H1 (cell line): ENCODE data around the gene LEMD1. TPM values are rescaled to one million over a fixed set of nuclear protein-coding genes. Genes with fewer than 3 reads are reported as not detected.
A peak's percentile ranks its signal among the peaks of the same experiment; 100 is the strongest.

Experiments used
- CTCF ChIA-PET: fragments of 300-600 bp; sonication (Branson Sonifier 250); formaldehyde crosslinking; loops from one replicate; lab custom pipeline; 2021; ENCODE audit not compliant: partially characterized antibody; lab: Charles Lee
- POLR2A ChIA-PET: fragments of 300-600 bp; sonication (Branson Sonifier 250); formaldehyde crosslinking; loops from one replicate; lab custom pipeline; 2021; ENCODE audit warnings: inconsistent platforms; ENCODE audit not compliant: partially characterized antibody; lab: Charles Lee
- DNase-seq, 2 experiments: peaks; one replicate each; pipeline versions ENCODE4 v3.0.0 to v3.0.0-alpha.2; 2010 to 2022; ENCODE audit warnings: low spot score in 2 of 2, low read depth in 1 of 2, mixed read lengths in 1 of 2
- FAIRE-seq: peaks from 2 replicates; lab custom pipeline; 2011; peaks lifted over from hg19 to GRCh38; lab: Jason Lieb, UNC
- H2AFZ ChIP-seq: 2 replicates; pipeline ENCODE4 v1.8.1; 2012; ENCODE audit warnings: low read length, inconsistent platforms
- H2AK5ac ChIP-seq: 2 replicates; pipeline ENCODE4 v1.6.1; 2013; ENCODE audit warnings: low read depth, low read length
- H2BK120ac ChIP-seq: replicated peaks from 2 replicates; pipeline ENCODE3; 2013; ENCODE audit warnings: low read depth, low read length, inconsistent platforms
- H2BK12ac ChIP-seq: 2 replicates; pipeline ENCODE4 v1.6.1; 2013; ENCODE audit warnings: low read depth, low read length
- H2BK15ac ChIP-seq: 2 replicates; pipeline ENCODE4 v1.6.1; 2013; ENCODE audit warnings: low read length
- H2BK20ac ChIP-seq: 2 replicates; pipeline ENCODE4 v1.6.1; 2013; ENCODE audit warnings: low read length
- H2BK5ac ChIP-seq: 2 replicates; pipeline ENCODE4 v1.6.1; 2013; ENCODE audit warnings: low read depth, low read length
- H3K14ac ChIP-seq: 2 replicates; pipeline ENCODE4 v1.6.1; 2013; ENCODE audit warnings: inconsistent platforms; ENCODE audit not compliant: insufficient read length
- H3K18ac ChIP-seq: 2 replicates; pipeline ENCODE4 v1.6.1; 2013; ENCODE audit warnings: low read length; ENCODE audit errors: extremely low read depth
- H3K23ac ChIP-seq: 2 replicates; pipeline ENCODE4 v1.6.1; 2013; ENCODE audit warnings: inconsistent platforms; ENCODE audit not compliant: insufficient read length
- H3K23me2 ChIP-seq: 2 replicates; pipeline ENCODE4 v1.6.1; 2013; ENCODE audit warnings: low read depth, low read length
- H3K27ac ChIP-seq: 2 replicates; pipeline ENCODE4 v1.6.1; 2011; ENCODE audit warnings: low read depth, low read length, inconsistent platforms
- H3K27me3 ChIP-seq, 4 experiments: replicated peaks in 1 of 4; 1 replicate in 1 of 4; 2 replicates in 3 of 4; pipeline versions ENCODE4 v1.6.1 to v1.8.1; 2011 to 2013; ENCODE audit warnings: low read length in 3 of 4, mild to moderate bottlenecking in 3 of 4, inconsistent platforms in 2 of 4, mixed read lengths in 2 of 4, moderate library complexity in 1 of 4; ENCODE audit not compliant: control insufficient read depth in 3 of 4, insufficient read depth in 3 of 4; ENCODE audit errors: extremely low read depth in 1 of 4
- H3K36me3 ChIP-seq, 4 experiments: 2 replicates each; pipeline versions ENCODE4 v1.6.1 to v1.8.1; 2011 to 2013; ENCODE audit warnings: mild to moderate bottlenecking in 4 of 4, low read length in 3 of 4, moderate library complexity in 2 of 4, control low read depth in 1 of 4, inconsistent platforms in 1 of 4; ENCODE audit not compliant: insufficient read depth in 4 of 4, control insufficient read depth in 2 of 4
- H3K4ac ChIP-seq: replicated peaks from 2 replicates; pipeline ENCODE3; 2013; ENCODE audit warnings: low read length, low read depth, mixed read lengths, inconsistent platforms; ENCODE audit not compliant: insufficient read length
- H3K4me1 ChIP-seq, 4 experiments: replicated peaks in 1 of 4; 1 replicate in 1 of 4; 2 replicates in 3 of 4; pipeline versions ENCODE4 v1.6.1 to v1.8.1; 2011 to 2013; ENCODE audit warnings: low read length in 3 of 4, inconsistent platforms in 2 of 4, mixed read lengths in 1 of 4; ENCODE audit not compliant: insufficient read depth in 4 of 4, control insufficient read depth in 3 of 4
- H3K4me2 ChIP-seq, 2 experiments: 2 replicates each; pipeline versions ENCODE4 v1.6.1 to v1.8.1; 2011 to 2013; ENCODE audit warnings: low read depth in 2 of 2, low read length in 2 of 2, control low read depth in 1 of 2, inconsistent platforms in 1 of 2, mild to moderate bottlenecking in 1 of 2; ENCODE audit not compliant: insufficient read depth in 1 of 2
- H3K4me3 ChIP-seq, 4 experiments: fragments of 200-600, 300-600 bp in 1 of 4; sonication (generic), shearing (Covaris generic), sonication (Bioruptor Twin) in 1 of 4; 2 replicates each; pipeline versions ENCODE4 v1.5.1 to v1.8.1; 2011 to 2016; ENCODE audit warnings: low read length in 4 of 4, low read depth in 3 of 4, control low read depth in 2 of 4, inconsistent platforms in 2 of 4, mild to moderate bottlenecking in 2 of 4, mixed read lengths in 1 of 4, moderate library complexity in 1 of 4; ENCODE audit not compliant: insufficient read depth in 2 of 4; ENCODE audit errors: extremely low read depth in 1 of 4
- H3K56ac ChIP-seq: replicated peaks from 2 replicates; pipeline ENCODE3; 2013; ENCODE audit warnings: low read depth, mild to moderate bottlenecking, mixed read lengths, low read length, inconsistent platforms; ENCODE audit not compliant: insufficient read length
- H3K79me1 ChIP-seq: 2 replicates; pipeline ENCODE4 v1.6.1; 2013; ENCODE audit warnings: low read depth, low read length, control low read depth
- H3K79me2 ChIP-seq, 2 experiments: 2 replicates each; pipeline versions ENCODE4 v1.6.1 to v1.8.1; 2012 to 2013; ENCODE audit warnings: low read length in 2 of 2, mild to moderate bottlenecking in 2 of 2, inconsistent platforms in 1 of 2; ENCODE audit not compliant: insufficient read depth in 2 of 2, control insufficient read depth in 1 of 2
- H3K9ac ChIP-seq, 4 experiments: replicated peaks in 1 of 4; 1 replicate in 1 of 4; 2 replicates in 3 of 4; pipeline versions ENCODE4 v1.6.1 to v1.8.1; 2011 to 2013; ENCODE audit warnings: low read depth in 3 of 4, low read length in 3 of 4, control low read depth in 2 of 4, mild to moderate bottlenecking in 2 of 4, moderate library complexity in 2 of 4, inconsistent platforms in 1 of 4; ENCODE audit errors: extremely low read depth in 1 of 4
- H3K9me3 ChIP-seq, 2 experiments: 2 replicates each; pipeline versions ENCODE4 v1.6.1 to v1.8.1; 2012 to 2013; ENCODE audit warnings: mild to moderate bottlenecking in 2 of 2, moderate library complexity in 2 of 2, control low read depth in 1 of 2, inconsistent platforms in 1 of 2, low read depth in 1 of 2, low read length in 1 of 2, mixed read lengths in 1 of 2; ENCODE audit not compliant: insufficient read depth in 2 of 2
- H4K20me1 ChIP-seq, 2 experiments: replicated peaks in 1 of 2; 2 replicates each; pipeline versions ENCODE3 to v1.8.1; 2011 to 2013; ENCODE audit warnings: inconsistent platforms in 2 of 2, low read length in 2 of 2, mild to moderate bottlenecking in 1 of 2; ENCODE audit not compliant: insufficient read depth in 2 of 2, control insufficient read depth in 1 of 2
- H4K5ac ChIP-seq: 2 replicates; pipeline ENCODE4 v1.6.1; 2013; ENCODE audit warnings: low read length, low read depth, mixed read lengths, inconsistent platforms; ENCODE audit not compliant: insufficient read length
- H4K8ac ChIP-seq: 2 replicates; pipeline ENCODE4 v1.8.0; 2013; ENCODE audit warnings: mild to moderate bottlenecking, moderate library complexity, low read length, inconsistent platforms; ENCODE audit not compliant: insufficient read depth; ENCODE audit errors: extremely low read depth
- H4K91ac ChIP-seq: replicated peaks from 2 replicates; pipeline ENCODE3; 2013; ENCODE audit warnings: low read length, mixed read lengths, inconsistent platforms; ENCODE audit not compliant: insufficient read length
- CBX5 ChIP-seq: fragments of 300-800, 300-1000 bp; sonication (generic); IDR thresholded peaks from 2 replicates; pipeline ENCODE4 v1.7.1; 2016; ENCODE audit warnings: antibody characterized with exemption, low read length, low read depth
- FOSL1 ChIP-seq: IDR thresholded peaks from 2 replicates; pipeline ENCODE4 v1.6.1; 2011; ENCODE audit warnings: mild to moderate bottlenecking, low read depth, low read length, moderate library complexity; ENCODE audit not compliant: insufficient read depth
- GTF2F1 ChIP-seq: IDR thresholded peaks from 2 replicates; pipeline ENCODE4 v1.6.1; 2012; ENCODE audit warnings: low read depth, low read length, improper control_type of control experiment, borderline replicate concordance
- JUN ChIP-seq: IDR thresholded peaks from 2 replicates; pipeline ENCODE4 v1.6.1; 2011; ENCODE audit warnings: low read depth, mild to moderate bottlenecking, improper control_type of control experiment, low read length
- JUND ChIP-seq: IDR thresholded peaks from 2 replicates; pipeline ENCODE4 v1.6.1; 2011; ENCODE audit warnings: mild to moderate bottlenecking, improper control_type of control experiment, low read length
- KDM4A ChIP-seq: IDR thresholded peaks from one replicate; pipeline ENCODE4 v1.7.1; 2012; ENCODE audit warnings: low read depth, mild to moderate bottlenecking, moderate library complexity, low read length, inconsistent platforms; ENCODE audit not compliant: severe bottlenecking
- POLR2AphosphoS5 ChIP-seq: IDR thresholded peaks from 2 replicates; pipeline ENCODE4 v1.6.1; 2011; ENCODE audit warnings: low read depth, low read length
- RFX5 ChIP-seq: IDR thresholded peaks from 2 replicates; pipeline ENCODE4 v1.6.1; 2011; ENCODE audit warnings: low read depth, low read length, improper control_type of control experiment, borderline replicate concordance
- TAF7 ChIP-seq: optimal IDR thresholded peaks from 2 replicates; pipeline ENCODE3; 2011; ENCODE audit warnings: low read depth, mild to moderate bottlenecking, inconsistent platforms, low read length, moderate library complexity, borderline replicate concordance
- WGBS, 2 experiments: shearing (Covaris generic) in 1 of 2; methylation state at CpG; one replicate each; pipeline versions ENCODE4 v1.1.6 to v1.1.7; 2013 to 2015; ENCODE audit warnings: low lambda C conversion rate in 2 of 2, mixed read lengths in 2 of 2, inconsistent platforms in 1 of 2, low coverage in 1 of 2, missing lambda C conversion rate in 1 of 2; ENCODE audit not compliant: insufficient replicate concordance in 2 of 2, insufficient coverage in 1 of 2, insufficient read length in 1 of 2; ENCODE audit errors: extremely low coverage in 1 of 2, missing lambda C conversion rate in 1 of 2; 5-methylcytosine and 5-hydroxymethylcytosine counted together
- polyA plus RNA-seq, 7 experiments: library from polyadenylated mRNA; depleted of rRNA in 3 of 7; stranded (reverse) in 5 of 7; unstranded in 2 of 7; fragments of >200 nt in 5 of 7; fragments of 200-250 nt in 2 of 7; gene quantifications; 1 replicate in 5 of 7; 2 replicates in 1 of 7; 4 replicates in 1 of 7; pipeline versions ENCODE4 v1.2.1 to v1.2.3, GENCODE V29; 2011 to 2013; ENCODE audit warnings: missing spikeins in 2 of 7, mixed read lengths in 2 of 7
- total RNA-seq: library from RNA; stranded (reverse); fragmentation: NEBNext Ultra II Directional; extraction: Animal tissue kit (Norgen Biotek cat#: 25700); gene quantifications from 2 replicates; pipeline ENCODE4 v1.2.1, GENCODE V29; 2021
- TF ChIP-seq, protein P1 (sequence below): IDR thresholded peaks from 2 replicates; pipeline ENCODE4 v1.6.1; 2011; ENCODE audit warnings: low read depth, mild to moderate bottlenecking, low read length; ENCODE audit not compliant: insufficient read depth

Gene LEMD1
- total and polyA plus RNA-seq, 2 of the 8 experiments (the other 6 are each of a cell fraction or from before 2014, with no cell fraction given) = 10.0 to 10.5 TPM

DNA sequence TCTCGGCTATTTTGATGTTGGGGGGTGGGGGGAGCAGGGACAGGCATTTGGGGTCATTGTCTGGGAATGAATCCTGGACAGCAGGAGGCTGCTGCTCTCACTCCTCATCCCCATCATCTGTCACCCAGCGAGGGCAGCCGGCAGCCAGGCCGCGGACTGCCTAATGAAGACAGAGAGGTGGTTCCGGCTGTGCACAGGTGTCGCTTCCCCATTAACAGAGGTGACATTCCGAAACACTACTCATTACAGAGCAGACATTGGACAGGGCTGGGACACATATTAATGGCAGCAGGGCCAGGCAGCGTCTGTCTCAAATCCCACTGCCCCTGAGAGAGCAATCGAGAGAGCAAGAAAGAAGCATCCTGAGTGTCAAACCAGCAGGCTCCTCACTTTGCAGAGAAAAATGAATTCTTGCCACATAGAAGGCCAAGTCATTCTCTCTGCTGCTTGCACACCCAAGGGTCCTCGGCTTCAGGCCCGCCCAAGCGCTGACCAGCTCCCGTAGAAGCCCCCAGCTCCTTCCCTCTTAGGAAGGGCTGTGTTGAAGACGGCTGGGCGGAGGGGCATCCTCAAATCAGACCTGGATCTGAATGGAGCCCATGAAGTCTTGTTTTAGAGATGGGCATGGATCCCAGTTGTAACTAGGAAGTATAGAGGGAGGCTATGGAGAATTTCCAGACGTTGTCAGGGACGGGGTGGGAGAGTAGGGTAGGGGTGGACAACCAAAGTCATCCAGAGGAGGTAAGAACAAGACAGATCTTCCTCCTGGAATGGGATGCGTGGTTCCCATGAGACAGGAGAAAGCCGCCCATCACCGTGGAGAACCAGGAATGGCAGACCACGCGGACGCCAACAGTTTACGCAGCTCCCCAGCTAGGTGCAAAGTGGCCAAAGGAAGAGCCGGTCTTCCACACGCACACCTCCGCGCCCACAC lies 8.2 kb upstream of the LEMD1 start:
- CTCF ChIA-PET = interaction anchor here (0.8 to 21.5 kb wide), 40 partner anchors 13 to 179 kb away, joined by 3 to 479 read pairs (median 4); partner anchors contain the start of genes BLACAT1 and LEMD1
- FAIRE-seq = no peak
- TF ChIP-seq POLR2AphosphoS5 (0 out of 2 replicates have a peak, but pooled peaks have one; percentile 4), RFX5 (no peak), CBX5 (no peak), GTF2F1 (no peak), FOSL1 (no peak), KDM4A (no peak), JUN (no peak), JUND (no peak), TAF7 (peak; percentile 9)
- TF ChIP-seq, protein P1, sequence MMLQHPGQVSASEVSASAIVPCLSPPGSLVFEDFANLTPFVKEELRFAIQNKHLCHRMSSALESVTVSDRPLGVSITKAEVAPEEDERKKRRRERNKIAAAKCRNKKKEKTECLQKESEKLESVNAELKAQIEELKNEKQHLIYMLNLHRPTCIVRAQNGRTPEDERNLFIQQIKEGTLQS = no peak

More for the DNA sequence above, 8.2 kb upstream of the LEMD1 start:
- Histone ChIP-seq H4K20me1 (no peaks in the 10 kb centered on the region), H3K18ac (peak overlapping the region; percentile 55), H3K4me1 (peaks cover 2 to 10% (median 6%) of the 10 kb centered on the region in 4 experiments; a peak in 6 of 7 replicates), H3K14ac (no peak overlapping the region), H3K79me1 (no peaks in the 10 kb centered on the region; the same call in 1 of the 2 replicates), H3K9ac (no peak overlapping the region), H2BK20ac (peak overlapping the region; percentile 35; the same call in 1 of the 2 replicates), H3K4ac (peak overlapping the region; percentile 75), H3K23ac (no peak overlapping the region), H4K91ac (peak overlapping the region; percentile 88), H2BK5ac (no peak overlapping the region), H3K36me3 (no peaks in the 10 kb centered on the region), H3K4me3 (peak overlapping the region; percentile 25 to 73 (median 44)), H4K8ac (no peak overlapping the region), H3K9me3 (no peaks in the 10 kb centered on the region), H3K79me2 (no peaks in the 10 kb centered on the region), H2BK12ac (no peak overlapping the region), H2AK5ac (no peak overlapping the region), H3K4me2 (peak overlapping the region; percentile 56 to 80), H3K23me2 (no peaks in the 10 kb centered on the region; the same call in 1 of the 2 replicates), H2BK15ac (no peak overlapping the region), H4K5ac (peak overlapping the region; percentile 58), H3K56ac (no peak overlapping the region), H2BK120ac (no peak overlapping the region), H3K27ac (no peak overlapping the region), H3K27me3 (peaks cover 0 to 18% (median 11%) of the 10 kb centered on the region in 4 experiments; a peak in 6 of 7 replicates), H2AFZ (peak overlapping the region; percentile 80)
- 64% methylated on average over 26 of the region's 29 CpGs; no CpG with 5 or more reads in 1 of the 2 experiments for WGBS, 2 experiments
- no peak for DNase-seq
- POLR2A ChIA-PET = interaction anchor here (0.7 to 3.1 kb wide), 10 partner anchors 10 to 315 kb away, joined by 3 to 20 read pairs (median 4); partner anchors contain the start of gene BLACAT1
